IPS DF 19.7 (cell line): ENCODE results near the gene ACTR10.

Experiments
- DNase-seq: peaks from one replicate; pipeline ENCODE4 v3.0.0-alpha.2; 2013; ENCODE audit warnings: low read depth, low spot score

Gene ACTR10

GRCh38 chr14:58280954-58281787 lies 81.2 kb downstream of the ACTR10 start:
- DNase-seq: no peak

GRCh38 chr14:58281969-58282368 lies 82.0 kb downstream of the ACTR10 start:
- DNase-seq: no peak

- no peak for DNase-seq
Observed at GRCh38 chr14:58282925-58283593, 83.1 kb downstream of the ACTR10 start.

DNA sequence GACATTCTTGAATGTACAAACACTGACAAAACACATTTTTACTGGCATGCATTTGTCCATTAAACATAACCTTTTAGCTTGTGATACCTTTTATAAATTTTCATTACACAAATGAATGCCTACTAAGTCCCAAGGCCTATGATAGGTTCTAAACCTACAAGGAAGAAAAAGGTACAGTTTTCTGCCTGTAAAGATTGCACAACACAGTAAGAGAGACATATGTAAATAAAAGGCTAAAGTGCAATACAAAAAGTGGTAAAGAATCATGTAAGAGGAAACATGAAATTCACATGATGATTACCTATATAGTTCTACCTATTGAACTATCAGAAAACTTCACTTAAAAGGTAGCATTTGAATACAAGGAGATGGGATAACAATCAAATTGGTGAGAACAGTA lies 83.8 kb downstream of the ACTR10 start:
- no peak for DNase-seq

- DNase-seq: no peak
Observed at GRCh38 chr14:58285132-58285531, 85.2 kb downstream of the ACTR10 start.
